NCI-H2196 treated with DMSO at 0.1 percent for 48 hours (cell line): Measurements from ENCODE around the gene TRIM37.
A peak's percentile ranks its signal among the peaks of the same experiment; 100 is the strongest.

Experiments
- DNase-seq: peaks from one replicate; lab custom pipeline; 2025; ENCODE audit not compliant: unreplicated experiment; lab: John Stamatoyannopoulos, UW

The TRIM37 gene

GRCh38 chr17:59046192-59046591, 60.5 kb downstream of the TRIM37 start:
- no peak for DNase-seq

- DNase-seq = no peak
These were observed 67.9 kb downstream of the TRIM37 start for GRCh38 chr17:59038734-59039133.

- no peak for DNase-seq
These were observed 68.7 kb downstream of the TRIM37 start for GRCh38 chr17:59037960-59038359.

GRCh38 chr17:59030811-59031210, 75.9 kb downstream of the TRIM37 start:
- no peak for DNase-seq

GRCh38 chr17:59028328-59028727, 78.4 kb downstream of the TRIM37 start:
- DNase-seq = no peak

GRCh38 chr17:59027750-59028149, 78.9 kb downstream of the TRIM37 start:
- no peak for DNase-seq

- DNase-seq = no peak
These were observed 80.3 kb downstream of the TRIM37 start for GRCh38 chr17:59026176-59026939.

GRCh38 chr17:59024916-59025315, 81.8 kb downstream of the TRIM37 start:
- no peak for DNase-seq

GRCh38 chr17:59018019-59018418, 88.7 kb downstream of the TRIM37 start:
- no peak for DNase-seq

- DNase-seq = no peak
These were observed 94.7 kb downstream of the TRIM37 start for GRCh38 chr17:59011975-59012374.

GRCh38 chr17:59010026-59010425, 96.7 kb downstream of the TRIM37 start:
- DNase-seq = no peak

GRCh38 chr17:59008737-59009136, 97.9 kb downstream of the TRIM37 start:
- no peak for DNase-seq

- DNase-seq = no peak
These were observed 98.7 kb downstream of the TRIM37 start for GRCh38 chr17:59007995-59008394.

- peak; percentile 41 for DNase-seq
These were observed 102.2 kb downstream of the TRIM37 start for GRCh38 chr17:59004338-59005111.

- DNase-seq = no peak
These were observed 102.8 kb downstream of the TRIM37 start for GRCh38 chr17:59003860-59004259.

GRCh38 chr17:59002848-59003247, 103.8 kb downstream of the TRIM37 start:
- no peak for DNase-seq

- no peak for DNase-seq
These were observed 104.6 kb downstream of the TRIM37 start for GRCh38 chr17:59002126-59002525.

- DNase-seq = no peak
These were observed 105.4 kb downstream of the TRIM37 start for GRCh38 chr17:59001158-59001814.

- DNase-seq = no peak
These were observed 106.7 kb downstream of the TRIM37 start for GRCh38 chr17:59000022-59000421.

- no peak for DNase-seq
These were observed 107.2 kb downstream of the TRIM37 start for GRCh38 chr17:58999500-58999899.

- no peak for DNase-seq
These were observed 107.8 kb downstream of the TRIM37 start for GRCh38 chr17:58998871-58999270.
